Stimulated activated naive CD8-positive, alpha-beta T cell treated with anti-CD3 and anti-CD28 coated beads, Interleukin-15, amount 100 ng/mL, for 72 hours (primary cell): ENCODE data around the gene ST6GAL1.
"Not testable (repeated sequence)": the region's sequence is repeated elsewhere in the genome, so short reads cannot be mapped to it uniquely, and the experiment has no call there.

Experiments used
- ATAC-seq: fragments of 150-1000 bp; cut with Tn5 transposase; 2 replicates; pipeline ENCODE4 v1.10.0; 2021; ENCODE audit warnings: mild to moderate bottlenecking, moderate library complexity
- DNase-seq, 2 donors: peaks; one replicate each; pipeline ENCODE4 v3.0.0; 2021 to 2022
- H3K27ac Mint-ChIP-seq, 2 donors: one replicate each; pipeline ENCODE4 v1.8.0; 2022; ENCODE audit warnings: mild to moderate bottlenecking in 2 of 2, mixed read lengths in 2 of 2, moderate library complexity in 2 of 2
- H3K27me3 Mint-ChIP-seq: one replicate; pipeline ENCODE4 v1.8.0; 2022; ENCODE audit warnings: mixed read lengths
- H3K4me1 Mint-ChIP-seq: one replicate; pipeline ENCODE4 v1.8.0; 2022; ENCODE audit warnings: mild to moderate bottlenecking, mixed read lengths
- H3K4me3 Mint-ChIP-seq, 2 donors: one replicate each; pipeline ENCODE4 v1.8.0; 2022; ENCODE audit warnings: mild to moderate bottlenecking in 2 of 2, mixed read lengths in 2 of 2, moderate library complexity in 1 of 2
- H3K9me3 Mint-ChIP-seq, 2 donors: one replicate each; pipeline ENCODE4 v1.8.0; 2022; ENCODE audit warnings: mixed read lengths in 2 of 2

The ST6GAL1 gene

DNA sequence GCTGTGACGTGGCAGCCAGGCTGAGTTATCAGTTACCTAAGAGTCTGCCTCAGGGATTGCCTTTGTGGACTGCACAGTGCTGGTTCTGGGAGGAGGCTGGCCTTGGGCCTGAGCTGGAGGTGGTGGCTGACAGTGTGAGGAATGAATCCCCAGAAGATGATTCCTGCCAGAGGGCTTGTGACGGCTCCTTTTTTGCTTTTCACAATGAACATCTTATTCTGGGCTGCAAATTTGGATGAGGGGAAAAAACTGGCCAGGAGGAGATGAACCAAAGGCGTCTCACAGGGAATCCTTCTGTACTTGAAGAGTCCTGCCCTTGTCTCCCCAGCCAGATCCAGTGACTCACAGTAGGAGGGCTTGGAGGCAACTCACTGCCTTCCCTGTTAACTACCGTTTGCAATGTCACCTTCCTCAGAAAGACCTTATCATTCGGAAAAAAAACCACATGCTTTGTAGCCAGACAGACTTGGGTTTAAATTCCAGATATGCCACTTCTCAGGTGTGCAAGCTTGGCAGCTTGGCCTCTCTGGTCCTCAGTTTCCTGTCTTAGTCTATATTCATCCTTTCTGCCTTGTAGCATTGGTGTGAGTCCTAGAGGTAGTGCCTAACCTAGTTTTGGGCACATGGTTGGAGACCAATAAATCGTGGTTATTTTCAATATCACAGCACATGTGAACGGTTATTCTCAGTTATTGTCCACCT, 19.1 kb downstream of the ST6GAL1 start:
- Mint-ChIP-seq H3K4me3 (no peak overlapping the region), H3K27me3 (no peaks in the 10 kb centered on the region), H3K4me1 (peaks cover 72% of the 10 kb centered on the region), H3K27ac (no peak overlapping the region), H3K9me3 (peaks cover 4 to 7% of the 10 kb centered on the region in 2 donors)
- no peak for DNase-seq
- ATAC-seq = no peak

GRCh38 chr3:186950402-186951093, 20.2 kb downstream of the ST6GAL1 start:
- H3K9me3 Mint-ChIP-seq = peaks cover 4 to 7% of the 10 kb centered on the region in 2 donors
- H3K4me1 Mint-ChIP-seq = peaks cover 78% of the 10 kb centered on the region
- DNase-seq (no peak), ATAC-seq (no peak)
- no peak overlapping the region for H3K27ac Mint-ChIP-seq
- no peak overlapping the region for H3K4me3 Mint-ChIP-seq
- H3K27me3 Mint-ChIP-seq = no peaks in the 10 kb centered on the region

GRCh38 chr3:186951640-186952552, 21.6 kb downstream of the ST6GAL1 start:
- ATAC-seq (no peak), DNase-seq (no peak)
- no peaks in the 10 kb centered on the region for H3K27me3 Mint-ChIP-seq
- peak overlapping the region; percentile 46 to 51 for H3K4me3 Mint-ChIP-seq
- H3K9me3 Mint-ChIP-seq = peaks cover 4 to 7% of the 10 kb centered on the region in 2 donors
- peaks cover 85% of the 10 kb centered on the region for H3K4me1 Mint-ChIP-seq
- H3K27ac Mint-ChIP-seq = peak overlapping the region in 1 of 2 donors; percentile 85

GRCh38 chr3:186953011-186953487, 22.7 kb downstream of the ST6GAL1 start:
- H3K27me3 Mint-ChIP-seq = no peaks in the 10 kb centered on the region
- H3K9me3 Mint-ChIP-seq = peaks cover 4 to 7% of the 10 kb centered on the region in 2 donors
- H3K27ac Mint-ChIP-seq = peak overlapping the region; percentile 85 to 88
- DNase-seq (no peak), ATAC-seq (peak; percentile 89)
- H3K4me1 Mint-ChIP-seq = peaks cover 83% of the 10 kb centered on the region
- H3K4me3 Mint-ChIP-seq = peak overlapping the region; percentile 46 to 51

DNA sequence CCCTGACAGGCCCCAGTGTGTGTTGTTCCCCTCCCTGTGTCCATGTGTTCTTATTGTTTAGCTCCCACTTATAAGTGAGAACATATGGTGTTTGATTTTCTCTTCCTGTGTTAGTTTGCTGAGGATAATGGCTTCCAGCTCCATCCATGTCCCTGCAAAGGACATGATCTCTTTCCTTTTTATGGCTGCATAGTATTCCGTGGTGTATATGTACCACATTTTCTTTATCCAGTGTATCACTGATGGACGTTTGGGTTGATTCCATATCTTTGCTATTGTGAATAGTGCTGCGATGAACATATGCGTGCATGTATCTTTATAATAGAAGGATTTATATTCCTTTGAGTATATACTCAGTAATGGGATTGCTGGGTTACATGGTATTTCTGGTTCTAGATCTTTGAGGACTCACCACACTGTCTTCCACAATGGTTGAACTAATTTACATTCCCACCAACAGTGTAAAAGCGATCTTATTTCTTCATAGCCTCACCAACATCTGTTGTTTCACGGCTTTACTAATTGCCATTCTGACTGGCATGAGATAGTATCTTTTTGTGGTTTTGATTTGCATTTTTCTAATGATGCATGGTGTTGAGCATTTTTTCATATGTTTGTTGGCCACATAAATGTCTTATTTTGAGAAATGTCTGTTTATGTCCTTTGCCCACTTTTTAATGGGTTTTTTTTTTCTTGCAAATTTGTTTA, 23.8 kb downstream of the ST6GAL1 start:
- not testable (repeated sequence) for DNase-seq, H3K27me3 Mint-ChIP-seq, H3K27ac Mint-ChIP-seq, H3K4me3 Mint-ChIP-seq, H3K9me3 Mint-ChIP-seq, ATAC-seq
- peaks cover 76% of the 10 kb centered on the region for H3K4me1 Mint-ChIP-seq

DNA sequence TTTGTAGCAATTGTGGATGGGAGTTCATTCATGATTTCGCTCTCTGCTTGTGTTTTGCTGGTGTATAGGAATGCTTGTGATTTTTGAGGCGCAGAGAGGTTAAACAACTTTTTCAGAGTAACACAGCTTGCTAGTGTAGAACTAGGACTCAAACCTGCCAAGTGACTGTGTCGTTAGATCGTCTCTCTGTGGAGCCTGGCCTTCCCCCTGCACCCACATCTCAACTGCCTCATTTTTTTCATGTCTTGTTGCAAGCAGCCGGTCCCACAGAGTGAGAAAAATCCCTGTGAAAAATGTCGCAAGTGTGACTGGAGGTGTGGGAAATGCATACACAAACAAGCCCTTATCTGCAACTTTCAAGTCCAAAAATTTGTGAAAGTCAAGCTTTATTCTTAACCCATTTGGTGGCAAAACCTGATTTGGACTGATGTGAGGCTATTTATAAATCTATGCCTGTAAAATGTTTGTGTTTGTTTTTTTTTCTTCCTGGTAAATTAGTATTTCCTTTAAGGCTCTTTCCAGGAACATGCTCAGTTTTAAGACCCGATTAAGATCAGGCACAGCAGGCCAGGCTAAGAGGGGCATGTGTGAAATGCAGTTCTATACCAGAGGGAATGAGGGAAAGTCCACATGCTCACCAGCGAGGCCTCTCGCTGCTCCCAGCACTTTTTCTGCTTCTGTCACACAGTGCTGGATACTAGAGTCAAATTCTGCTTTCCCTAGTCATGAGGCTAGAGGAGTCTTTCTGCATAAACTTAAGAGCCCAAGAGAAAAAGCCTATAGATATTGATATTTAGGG, 25.8 kb downstream of the ST6GAL1 start:
- no peaks in the 10 kb centered on the region for H3K27me3 Mint-ChIP-seq
- H3K4me3 Mint-ChIP-seq = no peak overlapping the region
- H3K9me3 Mint-ChIP-seq = peaks cover 4 to 7% of the 10 kb centered on the region in 2 donors
- no peak for DNase-seq
- ATAC-seq = no peak
- H3K4me1 Mint-ChIP-seq = peaks cover 75% of the 10 kb centered on the region
- H3K27ac Mint-ChIP-seq = peak overlapping the region in 1 of 2 donors; percentile 12

DNA sequence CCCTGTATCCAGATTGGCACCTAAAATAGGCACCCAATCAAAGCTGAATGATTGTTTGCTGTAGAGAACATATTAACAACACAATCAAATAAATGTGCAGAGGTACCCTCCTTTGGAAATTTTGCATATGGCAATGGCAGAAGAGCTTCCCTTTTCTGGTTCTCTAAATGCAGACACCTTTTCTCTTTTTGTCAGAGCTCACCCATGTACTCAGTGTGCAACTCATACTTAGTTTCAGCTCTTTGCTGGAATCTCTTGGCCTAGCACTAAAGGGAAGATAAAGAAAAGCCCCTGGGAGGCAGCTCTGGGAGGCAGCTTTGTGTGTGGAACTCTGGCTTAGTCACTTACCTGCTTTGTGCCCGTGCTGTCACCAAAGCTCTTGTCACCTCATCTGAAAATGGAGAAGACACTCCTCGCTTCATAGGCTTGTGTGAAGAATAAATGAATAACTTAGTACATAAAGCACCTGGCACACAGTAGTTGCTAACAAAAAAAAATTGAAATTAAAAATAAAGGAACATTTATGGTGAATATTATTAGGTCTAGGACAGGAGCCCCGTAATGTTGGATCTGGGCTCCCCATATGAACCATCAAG, 28.8 kb downstream of the ST6GAL1 start:
- peaks cover 53% of the 10 kb centered on the region for H3K4me1 Mint-ChIP-seq
- no peaks in the 10 kb centered on the region for H3K27me3 Mint-ChIP-seq
- peak overlapping the region in 1 of 2 donors; percentile 63 for H3K27ac Mint-ChIP-seq
- DNase-seq = no peak
- no peak for ATAC-seq
- no peak overlapping the region for H3K4me3 Mint-ChIP-seq
- no peaks in the 10 kb centered on the region for H3K9me3 Mint-ChIP-seq

- no peaks in the 10 kb centered on the region for H3K9me3 Mint-ChIP-seq
- ATAC-seq = no peak
- H3K4me1 Mint-ChIP-seq = peaks cover 46% of the 10 kb centered on the region
- no peak overlapping the region for H3K27ac Mint-ChIP-seq
- H3K4me3 Mint-ChIP-seq = no peak overlapping the region
- no peak for DNase-seq
- H3K27me3 Mint-ChIP-seq = no peaks in the 10 kb centered on the region
Observed at GRCh38 chr3:186960347-186960746, 30.0 kb downstream of the ST6GAL1 start.

DNA sequence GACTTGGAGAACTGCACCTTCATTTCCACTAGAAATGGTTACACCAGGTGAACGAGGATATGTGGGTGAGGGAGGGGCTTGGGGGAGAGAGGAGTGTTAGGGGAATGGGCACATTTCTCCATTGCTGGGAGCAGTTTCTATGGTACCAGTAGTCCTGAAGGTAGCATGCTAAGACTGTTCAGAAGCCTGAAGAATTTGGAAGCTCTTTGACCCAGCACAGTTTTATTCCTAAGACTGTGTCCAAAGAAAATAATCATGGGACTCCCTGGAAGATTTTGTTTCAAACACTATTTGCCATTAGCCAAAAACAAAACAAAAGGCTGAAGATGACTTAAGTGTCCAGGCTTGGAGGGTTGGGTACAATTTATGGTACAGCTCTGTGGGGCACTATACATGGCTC, 32.1 kb downstream of the ST6GAL1 start:
- Mint-ChIP-seq H3K4me3 (no peak overlapping the region), H3K4me1 (peaks cover 43% of the 10 kb centered on the region), H3K9me3 (no peaks in the 10 kb centered on the region), H3K27me3 (no peaks in the 10 kb centered on the region), H3K27ac (no peak overlapping the region)
- ATAC-seq = no peak
- no peak for DNase-seq

DNA sequence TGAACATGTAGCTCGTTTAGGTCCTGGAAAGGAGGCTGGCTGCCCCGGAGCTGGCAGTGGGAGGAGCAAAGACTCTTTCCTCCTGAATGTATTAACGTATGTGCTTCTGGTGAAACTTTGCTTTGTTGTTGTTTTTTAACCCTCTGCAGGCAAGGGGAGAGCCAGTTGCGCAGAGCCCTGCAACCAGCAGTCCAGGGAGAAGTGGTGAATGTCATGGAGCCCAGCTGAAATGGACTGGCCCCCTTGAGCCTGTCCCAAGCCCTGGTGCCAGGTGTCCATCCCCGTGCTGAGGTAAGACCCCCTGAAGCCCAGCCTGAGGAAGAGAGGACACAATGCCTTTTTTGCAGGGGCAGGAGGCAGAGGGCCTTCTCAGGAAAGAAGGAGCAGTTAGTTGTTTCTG, 33.3 kb downstream of the ST6GAL1 start:
- no peak overlapping the region for H3K27ac Mint-ChIP-seq

GRCh38 chr3:186964071-186964470, 33.7 kb downstream of the ST6GAL1 start:
- no peak overlapping the region for H3K4me3 Mint-ChIP-seq
- H3K4me1 Mint-ChIP-seq = peaks cover 54% of the 10 kb centered on the region
- ATAC-seq (no peak), DNase-seq (no peak)
- no peaks in the 10 kb centered on the region for H3K27me3 Mint-ChIP-seq
- peak overlapping the region in 1 of 2 donors; percentile 27 for H3K27ac Mint-ChIP-seq
- no peaks in the 10 kb centered on the region for H3K9me3 Mint-ChIP-seq

More for the DNA sequence above, 33.3 kb downstream of the ST6GAL1 start:
- ATAC-seq (no peak), DNase-seq (no peak)
- H3K4me3 Mint-ChIP-seq = no peak overlapping the region
- H3K4me1 Mint-ChIP-seq = peaks cover 53% of the 10 kb centered on the region
- H3K27me3 Mint-ChIP-seq = no peaks in the 10 kb centered on the region
- no peaks in the 10 kb centered on the region for H3K9me3 Mint-ChIP-seq

- Mint-ChIP-seq H3K4me1 (peaks cover 54% of the 10 kb centered on the region), H3K4me3 (no peak overlapping the region)
Observed at GRCh38 chr3:186964616-186965015, 34.3 kb downstream of the ST6GAL1 start.

GRCh38 chr3:186965141-186965879, 35.0 kb downstream of the ST6GAL1 start:
- Mint-ChIP-seq H3K4me1 (peaks cover 49% of the 10 kb centered on the region), H3K27ac (peak overlapping the region in 1 of 2 donors; percentile 22), H3K27me3 (no peaks in the 10 kb centered on the region), H3K9me3 (no peaks in the 10 kb centered on the region), H3K4me3 (no peak overlapping the region)
- DNase-seq = no peak
- peak; percentile 60 for ATAC-seq

More at GRCh38 chr3:186964616-186965015, 34.3 kb downstream of the ST6GAL1 start:
- Mint-ChIP-seq H3K9me3 (no peaks in the 10 kb centered on the region), H3K27ac (no peak overlapping the region), H3K27me3 (no peaks in the 10 kb centered on the region)
- ATAC-seq (no peak), DNase-seq (no peak)
